HG03558 (cell line): ENCODE data around the gene OPCML.

Experiments used
- ATAC-seq: cut with Tn5 transposase; IDR thresholded peaks from one replicate; pipeline ENCODE4 v1.9.1; 2021; ENCODE audit warnings: moderate number of reproducible peaks; ENCODE audit not compliant: unreplicated experiment; ENCODE audit errors: extremely low read depth

OPCML gene

DNA sequence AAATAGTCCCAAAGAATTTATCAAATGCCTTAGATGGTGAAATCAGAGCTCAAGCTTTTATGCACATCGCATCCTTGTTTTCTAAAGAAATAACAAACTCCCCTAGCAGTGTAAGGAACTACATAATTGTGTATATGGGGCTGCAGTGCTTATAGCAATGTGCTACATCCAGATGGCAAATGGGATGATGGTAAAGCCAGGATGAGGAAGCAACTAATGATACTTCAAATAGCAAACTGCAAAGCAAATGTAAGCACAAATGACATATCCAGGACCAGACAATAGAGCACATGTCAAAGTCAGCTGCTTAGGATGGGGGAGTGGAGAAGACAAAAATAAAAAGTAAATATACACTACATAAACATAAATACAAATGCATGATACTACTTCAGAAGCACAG lies 425.9 kb downstream of the OPCML start:
- no peak for ATAC-seq

DNA sequence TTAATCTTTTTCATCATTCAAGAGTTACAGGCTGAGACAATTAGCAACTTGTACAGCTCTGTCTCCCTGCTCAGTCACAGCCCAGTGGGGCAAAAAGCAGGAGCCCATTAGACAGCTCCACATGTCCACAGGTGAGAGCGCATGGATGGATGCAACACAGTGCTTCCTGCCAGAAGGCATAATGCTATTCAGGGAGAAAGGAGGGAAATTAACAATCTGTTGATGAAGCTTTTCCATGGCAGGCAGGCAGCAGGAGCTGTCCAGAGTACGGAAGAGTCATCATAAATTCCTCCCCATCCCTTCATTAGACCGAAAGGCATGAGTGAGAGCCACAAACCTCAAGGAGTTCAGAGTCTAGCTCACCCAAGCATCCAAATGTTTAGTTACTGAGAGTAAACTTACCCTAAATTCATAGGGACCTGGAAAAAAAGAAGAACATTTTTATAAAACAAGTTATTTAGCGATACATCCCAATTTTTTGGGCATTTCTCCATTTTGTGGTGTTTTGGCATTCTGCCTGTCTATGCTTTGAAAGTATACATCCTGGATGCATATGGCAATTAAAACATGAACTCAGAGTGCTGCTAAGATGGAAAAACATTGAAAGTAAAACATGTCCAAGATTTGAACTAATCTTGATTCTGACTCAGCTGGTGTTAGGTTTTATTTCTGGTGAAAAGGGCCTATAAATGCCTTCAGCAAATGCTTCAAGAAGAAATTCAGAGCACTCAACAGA lies 428.1 kb downstream of the OPCML start:
- no peak for ATAC-seq

DNA sequence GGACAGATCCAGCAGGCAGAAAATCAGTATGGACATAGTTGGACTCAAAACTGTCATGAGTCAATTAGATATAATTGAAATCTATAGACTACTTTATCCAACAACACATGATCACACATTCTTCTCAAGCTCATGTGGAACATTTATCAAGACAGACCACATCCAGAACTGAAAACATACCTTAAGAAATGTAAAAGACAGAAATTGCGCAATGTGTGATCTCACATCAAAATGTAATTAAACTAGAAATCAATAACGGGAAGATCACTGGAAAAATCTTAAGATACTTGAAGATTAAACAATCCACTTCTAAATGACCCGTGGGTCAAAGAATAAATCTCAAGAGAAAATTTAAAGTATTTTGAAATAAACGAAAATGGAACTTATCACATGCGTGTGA lies 435.3 kb downstream of the OPCML start:
- no peak for ATAC-seq

DNA sequence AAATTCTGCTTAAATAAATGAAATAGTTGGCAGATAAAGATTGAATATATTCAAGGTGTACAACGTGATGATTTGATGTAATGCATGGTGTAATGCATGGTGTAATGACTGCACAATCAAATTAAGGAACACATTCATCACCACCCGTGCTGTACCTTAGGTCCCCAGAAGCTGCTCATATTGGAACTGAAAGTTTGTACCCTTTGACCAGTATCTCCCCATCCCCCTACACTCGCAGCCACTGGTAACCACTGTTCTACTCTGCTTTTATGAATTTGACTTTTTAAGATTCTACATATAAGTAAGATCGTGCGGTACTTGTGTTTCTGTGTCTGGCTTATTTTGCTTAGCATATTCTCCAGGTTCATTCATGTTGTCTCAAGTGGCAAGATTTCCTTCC lies 445.8 kb downstream of the OPCML start:
- no peak for ATAC-seq

DNA sequence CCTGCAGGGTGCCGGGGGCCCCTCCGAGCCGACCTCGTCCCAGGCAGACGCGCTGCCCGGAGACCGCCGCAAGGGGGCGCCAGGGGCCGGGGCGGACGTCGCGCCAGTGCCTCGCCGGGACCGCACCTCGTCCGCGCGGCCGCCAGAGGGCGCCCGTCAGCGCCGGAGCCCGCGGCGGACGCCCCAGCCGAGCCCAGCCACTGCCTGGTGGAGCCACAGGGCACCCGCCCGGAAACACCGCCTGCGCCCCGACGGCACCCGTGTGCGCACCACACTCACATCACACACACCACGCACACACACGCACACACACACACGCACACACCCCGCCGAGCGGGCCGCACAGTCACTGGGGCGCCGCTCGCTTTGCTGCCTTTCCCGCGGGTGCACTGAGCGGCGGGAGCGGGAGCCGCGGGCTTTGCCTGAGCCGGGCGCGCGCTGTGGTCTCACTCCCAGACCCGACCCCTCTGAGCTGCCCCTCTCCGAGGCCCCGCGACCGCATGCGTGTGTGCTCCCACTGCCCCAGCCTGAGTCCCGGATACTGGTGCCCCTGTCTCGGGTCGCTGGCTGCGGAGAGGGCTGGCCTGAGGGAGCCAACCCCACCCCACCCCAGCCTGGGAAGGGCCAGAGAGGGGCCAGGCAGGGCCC lies 449.3 kb downstream of the OPCML start:
- ATAC-seq, result peak; percentile 93

DNA sequence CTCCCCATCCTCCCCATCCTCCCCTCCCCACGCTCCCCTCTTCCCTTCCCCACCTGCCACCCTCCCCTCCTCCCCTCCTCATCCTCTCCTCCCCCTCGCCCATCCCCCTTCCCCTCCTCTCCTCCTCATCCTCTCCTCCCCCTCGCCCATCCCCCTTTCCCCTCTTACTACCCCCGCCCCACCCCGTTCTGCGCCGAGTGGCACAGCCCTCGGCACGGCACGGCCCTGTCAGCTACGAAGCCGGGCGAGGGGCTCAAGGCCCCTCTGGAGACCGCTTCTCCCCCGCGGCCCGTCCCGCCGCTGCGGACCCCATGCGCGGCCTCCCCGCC lies 449.9 kb downstream of the OPCML start:
- ATAC-seq, result no peak

DNA sequence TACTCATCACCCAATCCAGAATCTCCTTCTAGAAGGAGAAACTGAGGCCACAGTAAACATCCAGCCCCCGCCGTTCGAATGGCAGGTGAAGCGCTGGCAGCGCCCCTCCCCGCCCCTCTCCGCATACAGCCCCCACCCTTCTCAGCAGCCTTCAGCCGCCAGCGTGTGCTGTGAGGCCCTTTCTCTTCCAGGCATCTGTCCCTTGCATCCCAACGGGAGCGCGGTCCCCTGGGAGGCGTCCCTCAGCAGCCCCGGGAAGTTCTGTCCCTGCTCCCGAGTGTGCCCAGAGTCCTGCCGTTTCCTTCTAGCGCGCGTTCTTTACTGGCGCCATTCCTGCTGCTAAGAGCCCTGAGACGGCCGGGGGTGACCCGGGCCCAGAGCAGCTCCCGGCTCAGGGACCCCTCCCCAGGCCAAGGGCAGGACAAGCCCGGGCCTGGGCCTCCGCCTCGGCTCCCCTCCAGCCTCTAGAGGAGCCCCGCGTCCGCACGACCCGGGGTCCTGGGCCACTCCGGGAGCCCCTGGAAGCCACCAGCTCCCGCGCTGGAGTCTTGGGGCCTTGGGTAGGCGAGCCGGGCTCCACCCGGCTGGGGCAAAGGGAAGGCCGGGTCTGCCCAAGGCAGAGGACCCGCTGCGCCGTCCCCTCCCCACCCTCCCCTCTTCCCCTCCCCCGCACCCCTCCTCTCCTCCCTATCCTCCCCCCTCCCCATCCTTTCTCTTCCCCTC lies 450.4 kb downstream of the OPCML start:
- no peak for ATAC-seq

DNA sequence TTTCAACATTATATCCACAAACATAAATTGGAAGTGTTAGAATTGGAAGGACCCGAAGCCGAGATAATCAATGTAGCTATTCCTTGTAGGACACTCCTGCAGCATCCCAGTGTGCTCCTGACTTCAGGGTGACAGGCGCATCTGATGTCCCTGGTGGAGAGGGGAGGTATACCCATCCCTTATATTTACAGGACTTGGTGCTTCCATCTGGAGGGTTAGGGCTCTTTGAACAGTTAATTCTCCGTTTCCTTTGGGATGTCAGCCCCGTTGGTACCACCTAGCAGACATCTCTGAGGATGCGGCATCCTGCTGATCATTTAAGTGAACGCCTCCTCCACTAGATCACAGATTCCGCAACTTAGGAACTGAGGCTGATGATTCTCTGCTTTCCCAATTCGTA lies 451.3 kb downstream of the OPCML start:
- no peak for ATAC-seq

DNA sequence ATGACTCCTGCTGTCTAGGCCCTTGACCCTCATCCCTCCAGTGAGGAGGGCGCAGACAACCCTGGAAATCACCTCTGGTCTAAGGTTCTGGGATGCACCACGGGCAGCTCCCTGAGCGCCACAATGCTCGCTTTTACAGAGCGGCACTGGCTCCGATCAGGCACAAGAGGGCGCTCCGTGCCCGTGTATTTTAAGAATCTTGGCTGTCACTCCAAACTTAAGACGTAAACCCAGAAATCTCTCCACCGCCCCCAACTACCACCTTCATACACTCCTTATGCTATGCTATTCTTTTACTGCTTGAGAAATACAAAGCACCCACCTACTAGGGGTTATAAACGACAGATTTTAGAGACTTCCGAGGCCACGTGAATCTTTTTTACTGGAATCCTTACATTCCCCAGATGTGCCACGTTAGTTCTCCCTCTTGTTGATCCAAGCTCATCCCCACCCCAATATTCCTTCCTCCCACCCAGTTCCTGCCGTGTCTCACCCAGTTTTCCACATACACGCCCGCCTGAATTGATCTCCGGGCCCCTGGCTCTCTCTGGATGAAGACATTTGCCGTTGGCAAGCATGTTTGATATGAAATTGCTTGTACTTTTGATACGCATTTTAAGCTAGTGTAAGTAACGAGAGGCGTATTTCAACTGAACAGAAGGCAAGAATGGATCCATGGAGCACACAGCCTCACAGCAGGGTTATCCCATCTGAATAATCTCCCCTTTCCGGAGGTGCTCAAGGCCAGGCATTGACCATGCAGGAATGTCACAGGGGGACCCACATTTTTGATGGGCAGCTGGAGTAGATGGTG lies 453.5 kb downstream of the OPCML start:
- ATAC-seq, result no peak

DNA sequence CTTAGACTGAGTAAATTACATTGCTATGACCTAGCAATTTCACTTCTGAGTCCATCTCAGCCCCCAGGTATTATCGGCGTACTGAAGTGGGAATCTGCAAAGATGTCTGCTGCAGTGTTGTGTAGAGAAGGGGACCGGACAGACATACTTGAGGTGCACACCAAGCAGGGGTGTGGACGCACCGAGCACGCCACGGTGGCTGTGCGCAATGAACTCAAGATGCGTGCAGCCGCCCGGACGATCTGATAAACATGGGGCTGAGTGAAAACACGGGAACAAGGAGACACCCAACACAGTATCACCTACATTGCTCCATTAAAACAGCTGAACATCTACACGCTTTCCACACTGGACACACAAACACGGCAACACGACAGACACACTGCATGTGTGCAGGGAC lies 454.3 kb downstream of the OPCML start:
- no peak for ATAC-seq

DNA sequence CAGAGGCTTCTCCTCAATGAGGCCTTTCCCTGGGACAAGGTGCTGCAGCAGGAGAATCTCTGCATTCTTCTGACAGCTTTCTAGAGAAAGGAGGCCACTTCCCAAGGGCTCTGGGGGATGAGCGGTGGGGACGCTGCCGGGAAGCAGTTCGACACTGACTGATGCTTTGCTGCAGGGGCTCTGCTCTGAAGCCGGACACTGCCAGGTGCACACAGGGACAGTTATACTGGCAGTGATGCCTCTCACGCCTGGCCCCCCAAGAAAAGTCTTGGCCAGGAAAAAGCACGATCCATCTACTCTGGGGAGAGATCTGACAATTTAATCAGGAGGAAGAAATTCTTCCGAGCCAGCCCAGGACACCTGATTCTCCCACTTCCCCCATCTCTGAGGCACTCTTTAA lies 456.9 kb downstream of the OPCML start:
- no peak for ATAC-seq

DNA sequence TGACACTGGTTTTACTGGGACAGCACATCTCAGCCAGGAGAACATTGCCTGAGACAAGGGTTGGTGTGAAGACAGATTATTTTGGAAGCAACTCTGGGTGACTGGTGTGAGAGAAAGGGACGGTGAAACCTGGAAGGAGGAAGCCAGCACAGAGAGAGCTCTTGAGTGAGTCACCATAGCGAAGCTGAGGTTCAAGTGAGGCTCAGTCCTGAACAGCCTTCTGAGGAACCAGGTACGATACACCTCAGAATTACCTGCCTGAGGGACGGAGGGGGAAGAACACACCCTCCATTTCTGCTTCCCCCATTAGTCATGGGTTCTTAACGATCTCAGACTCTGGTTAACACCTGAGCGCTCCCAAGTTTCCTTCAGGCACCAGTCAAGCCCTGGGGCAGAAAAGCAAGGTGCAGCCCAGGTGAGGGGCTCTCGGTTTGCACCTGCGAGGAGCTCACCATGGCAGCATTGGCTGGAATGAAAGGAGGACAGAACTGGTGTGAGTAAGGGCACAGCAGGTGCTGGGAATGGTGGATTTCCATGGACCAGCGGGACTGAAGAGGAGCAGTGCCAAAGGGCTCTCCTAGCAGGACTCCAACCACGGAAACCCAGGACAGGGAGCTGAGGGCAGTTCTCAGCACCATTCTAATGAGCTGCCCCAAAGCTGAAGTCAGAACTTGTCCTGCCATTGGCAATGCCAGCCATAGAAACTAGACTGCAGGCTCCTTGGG lies 459.3 kb downstream of the OPCML start:
- no peak for ATAC-seq

DNA sequence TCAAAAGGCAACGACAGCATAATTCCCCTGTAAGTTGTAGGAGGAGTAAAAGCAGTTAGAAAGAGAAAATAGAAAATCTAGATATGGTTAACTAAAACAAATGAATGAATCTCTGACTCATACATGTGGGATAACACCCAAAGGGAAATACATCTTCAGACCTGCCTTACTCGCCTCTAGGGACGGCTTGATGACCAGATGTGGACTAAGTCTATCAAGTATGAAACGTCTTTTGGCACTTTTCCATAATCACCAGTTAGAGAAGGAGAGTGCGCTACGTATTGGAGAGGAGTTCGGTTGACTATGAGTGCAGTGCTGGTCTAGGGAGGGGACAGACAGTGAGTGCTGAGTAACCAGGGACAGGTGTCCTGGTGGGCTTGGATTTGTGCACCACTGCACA lies 459.9 kb downstream of the OPCML start:
- no peak for ATAC-seq

DNA sequence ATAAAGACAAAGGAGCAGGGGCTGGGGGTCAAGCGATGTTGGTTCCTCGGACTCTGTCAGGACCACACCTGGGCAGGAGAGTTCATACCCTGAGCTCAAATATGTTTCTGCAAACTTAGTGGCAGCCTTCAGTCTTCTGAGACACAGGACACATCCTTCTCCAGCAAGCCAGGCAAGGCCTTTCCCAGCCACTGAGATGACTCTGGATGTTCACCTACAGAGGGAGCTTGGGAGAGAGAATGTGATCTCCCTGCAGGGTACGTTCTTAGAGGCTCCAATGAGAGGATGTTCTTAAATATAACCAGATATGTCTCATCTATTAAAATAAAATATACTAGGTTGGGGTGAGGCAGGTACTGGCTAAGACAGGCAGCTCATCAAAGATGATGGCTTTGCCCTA lies 461.5 kb downstream of the OPCML start:
- no peak for ATAC-seq

DNA sequence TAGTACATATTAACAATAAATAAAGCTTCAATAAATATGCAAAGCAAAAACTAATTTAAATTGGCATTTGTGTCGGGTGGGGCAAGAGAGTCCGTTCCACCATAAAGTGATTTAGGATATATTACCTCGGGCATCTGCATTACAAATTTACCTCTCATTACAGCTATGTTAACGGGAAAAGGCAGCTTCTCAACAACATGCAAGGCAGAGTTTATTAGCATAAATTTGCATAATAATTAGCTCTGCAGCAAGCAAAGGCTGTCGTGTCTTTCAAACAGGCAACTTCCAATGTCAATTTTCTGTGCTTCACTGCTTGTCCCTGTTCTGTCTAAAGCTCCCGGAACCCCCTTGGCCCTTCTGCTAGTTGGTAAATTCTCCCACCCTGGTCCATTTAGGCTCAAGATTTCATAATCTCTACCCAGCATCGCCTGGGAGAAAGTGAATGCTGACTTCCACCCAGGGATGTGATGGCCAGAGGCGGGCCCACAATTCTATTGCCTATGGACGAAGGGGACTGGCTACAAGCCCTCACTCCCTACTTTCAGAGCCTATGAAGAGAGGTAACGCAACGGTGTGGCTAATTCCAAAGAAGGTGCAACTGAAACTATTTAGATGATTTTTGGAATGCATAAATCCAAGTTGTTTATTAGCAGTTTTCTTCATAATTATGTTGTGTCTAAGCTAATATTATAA lies 462.1 kb downstream of the OPCML start:
- no peak for ATAC-seq

DNA sequence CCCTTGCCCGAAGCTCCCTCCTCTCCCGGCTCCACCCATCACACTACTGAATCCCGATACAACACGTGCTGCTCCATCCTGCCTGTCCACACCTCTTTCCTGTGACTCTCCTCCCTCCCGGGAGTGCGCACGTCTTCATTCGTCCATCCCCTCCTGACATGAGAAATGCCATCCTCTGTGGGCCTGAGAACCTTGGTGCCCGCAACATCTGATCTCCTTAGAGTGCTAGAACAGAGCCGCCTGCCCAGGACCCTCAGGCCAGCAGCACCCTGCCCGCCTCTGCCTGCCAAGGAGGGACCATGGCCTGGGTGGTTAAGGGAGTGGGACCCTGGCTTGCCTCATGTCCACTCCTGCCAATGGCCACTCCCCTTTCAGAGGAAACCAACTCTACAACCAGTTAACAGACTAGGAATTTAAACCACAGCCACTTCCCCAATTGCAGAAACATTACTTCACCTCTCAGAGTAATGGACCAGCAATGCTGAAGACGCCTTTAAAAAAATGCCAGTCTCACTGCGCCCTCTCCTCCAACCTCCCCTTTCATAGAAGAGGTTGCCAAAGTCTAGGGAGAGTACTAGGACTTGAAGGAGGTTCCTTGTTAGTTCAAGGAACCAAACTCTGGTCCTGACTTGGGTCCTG lies 466.3 kb downstream of the OPCML start:
- ATAC-seq, result no peak

DNA sequence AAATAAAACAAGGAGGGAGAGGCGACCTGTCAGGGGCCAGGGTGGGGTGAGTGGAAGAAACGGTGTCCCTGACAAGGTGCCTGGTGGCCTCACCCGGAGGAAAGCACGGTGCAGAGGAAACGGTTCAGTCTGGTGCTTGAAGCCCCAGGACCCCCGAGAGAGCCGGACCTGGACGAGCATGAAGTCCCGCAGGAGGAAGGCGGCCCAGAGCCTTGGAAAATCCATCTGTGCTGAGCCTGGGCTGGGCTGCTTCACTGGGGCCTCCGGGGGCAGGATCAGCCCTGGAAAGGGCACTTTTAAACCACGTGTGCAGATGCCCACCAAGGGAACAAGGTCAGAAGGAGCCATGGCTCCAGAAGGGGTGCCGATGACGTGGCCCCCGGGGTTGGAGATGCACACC lies 467.3 kb downstream of the OPCML start:
- ATAC-seq, result no peak

DNA sequence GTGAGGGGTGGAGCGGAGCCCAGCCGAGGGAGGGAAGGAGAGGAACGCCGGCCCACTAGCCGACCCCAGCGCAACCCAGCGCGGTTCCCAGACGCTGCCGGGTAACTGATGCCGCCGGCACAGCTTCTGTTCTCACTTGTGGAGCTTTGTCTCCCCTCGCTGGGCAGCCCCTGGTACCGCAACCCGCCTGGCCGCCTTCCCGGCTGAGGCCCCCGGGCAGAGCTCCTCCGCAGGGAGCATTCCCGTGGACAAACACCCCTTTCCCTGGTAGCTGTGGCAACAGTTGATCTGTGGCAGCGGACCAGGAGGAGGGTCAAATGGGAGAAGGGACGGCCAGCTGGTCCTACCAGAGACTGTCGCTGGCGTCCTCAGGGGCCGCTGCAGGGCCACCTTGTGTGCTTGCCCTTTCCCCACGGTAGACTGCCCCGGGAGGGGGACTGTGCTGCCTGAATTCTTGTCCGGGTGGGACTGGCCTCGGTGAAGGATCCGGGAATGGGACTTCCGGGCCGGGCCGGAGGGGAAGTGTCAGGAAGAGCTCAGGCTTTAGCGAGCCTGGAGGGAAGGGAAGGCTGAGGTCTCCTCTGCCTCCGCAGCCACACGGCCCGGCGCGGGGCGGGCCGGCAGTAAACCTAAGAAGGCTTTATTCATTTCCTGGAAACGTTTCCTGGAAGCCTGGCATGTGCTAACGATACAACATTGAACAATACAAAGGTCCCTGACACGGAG lies 468.0 kb downstream of the OPCML start:
- ATAC-seq, result no peak

DNA sequence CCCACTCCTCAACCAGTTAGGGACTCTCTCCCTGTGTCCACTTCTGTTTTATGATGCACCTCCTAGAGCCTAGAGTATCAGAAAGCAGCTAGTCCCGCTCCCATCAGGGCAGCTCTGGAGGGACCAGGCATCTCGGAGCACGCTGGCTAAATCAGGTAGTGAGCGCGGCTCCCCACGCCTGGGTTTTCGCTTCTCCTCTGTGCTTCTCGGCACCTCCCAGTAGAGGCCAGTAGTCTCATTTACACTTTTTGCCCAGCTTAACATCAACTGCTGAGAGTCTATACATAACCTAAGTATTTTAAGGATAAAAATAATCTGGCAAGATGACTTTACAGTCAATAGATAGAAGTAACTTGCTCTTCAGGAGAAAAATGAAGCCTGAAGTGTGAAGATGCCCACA lies 473.8 kb downstream of the OPCML start:
- ATAC-seq, result no peak
